H1 (cell line): ENCODE results near the gene RNF8.

ENCODE experiments used
- BCL11A ChIP-seq, 2 experiments: IDR thresholded peaks; one replicate each; pipeline ENCODE4 v1.6.1; 2011; ENCODE audit warnings: low read depth in 2 of 2, low read length in 2 of 2, mild to moderate bottlenecking in 2 of 2
- NANOG ChIP-seq: IDR thresholded peaks from 2 replicates; pipeline ENCODE4 v1.6.1; 2011; ENCODE audit warnings: low read length, low read depth, mild to moderate bottlenecking, inconsistent platforms; ENCODE audit not compliant: insufficient read depth, poor library complexity, severe bottlenecking
- POLR2A ChIP-seq, 2 experiments: IDR thresholded peaks; 1 replicate in 1 of 2; 2 replicates in 1 of 2; pipeline ENCODE4 v1.6.1; 2011; ENCODE audit warnings: low read depth in 2 of 2, low read length in 2 of 2, mild to moderate bottlenecking in 2 of 2; ENCODE audit errors: control extremely low read depth in 1 of 2
- POLR2AphosphoS5 ChIP-seq: IDR thresholded peaks from 2 replicates; pipeline ENCODE4 v1.6.1; 2011; ENCODE audit warnings: low read depth, low read length
- RFX5 ChIP-seq: IDR thresholded peaks from 2 replicates; pipeline ENCODE4 v1.6.1; 2011; ENCODE audit warnings: low read depth, low read length, improper control_type of control experiment, borderline replicate concordance
- RXRA ChIP-seq: IDR thresholded peaks from 2 replicates; pipeline ENCODE4 v1.6.1; 2011; ENCODE audit warnings: low read depth, mild to moderate bottlenecking, low read length, moderate library complexity; ENCODE audit not compliant: insufficient read depth
- SIN3A ChIP-seq, 2 experiments: IDR thresholded peaks in 1 of 2; conservative IDR thresholded peaks in 1 of 2; 2 replicates each; pipeline ENCODE4 v1.6.1; 2011 to 2012; ENCODE audit warnings: low read length in 2 of 2, improper control_type of control experiment in 1 of 2, low read depth in 1 of 2, mild to moderate bottlenecking in 1 of 2
- TAF1 ChIP-seq: IDR thresholded peaks from 2 replicates; pipeline ENCODE4 v1.6.1; 2011; ENCODE audit warnings: mild to moderate bottlenecking, low read depth, low read length
- TF ChIP-seq, protein P1 (sequence below), 3 experiments: IDR thresholded peaks; 1 replicate in 2 of 3; 2 replicates in 1 of 3; pipeline versions ENCODE4 v1.5.1 to v1.6.1; 2011; ENCODE audit warnings: low read length in 3 of 3, mild to moderate bottlenecking in 3 of 3, inconsistent platforms in 2 of 3, low read depth in 1 of 3, moderate library complexity in 1 of 3; ENCODE audit not compliant: insufficient read depth in 1 of 3; ENCODE audit errors: control extremely low read depth in 1 of 3

DNA sequence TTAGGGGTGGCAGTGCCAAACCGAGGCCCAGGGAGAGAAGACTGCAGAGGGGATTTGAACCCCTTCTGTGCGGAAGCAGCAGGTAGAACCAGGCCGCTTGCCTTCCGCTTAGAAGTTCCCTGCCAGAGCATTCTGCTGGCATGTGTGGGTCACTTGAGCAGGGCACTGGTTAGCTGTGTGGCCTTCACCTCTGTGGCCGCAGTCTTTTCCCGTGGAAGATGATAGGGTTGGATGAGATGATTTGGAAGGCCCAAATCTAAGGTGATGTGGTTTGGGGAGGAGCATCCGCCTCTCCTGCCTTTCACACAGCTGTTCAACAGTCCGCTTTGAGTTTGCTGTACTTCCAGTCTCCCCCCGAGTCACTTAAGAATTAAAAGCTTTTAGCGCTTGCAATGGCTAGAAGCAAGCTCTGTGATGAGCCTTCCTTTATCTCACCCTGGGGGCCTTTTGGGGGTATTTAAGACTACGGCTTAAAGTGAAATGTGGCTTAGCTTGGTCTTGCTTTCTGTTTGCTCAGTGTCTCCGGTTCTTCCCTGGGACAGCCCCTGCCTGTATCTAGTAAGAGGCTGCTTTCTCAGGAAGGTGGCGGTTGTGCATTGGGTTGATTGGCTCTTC is 80.0 kb downstream of the RNF8 start:
- no peak for TF ChIP-seq NANOG
- TF ChIP-seq RXRA, result no peak
- TF ChIP-seq, protein P1, sequence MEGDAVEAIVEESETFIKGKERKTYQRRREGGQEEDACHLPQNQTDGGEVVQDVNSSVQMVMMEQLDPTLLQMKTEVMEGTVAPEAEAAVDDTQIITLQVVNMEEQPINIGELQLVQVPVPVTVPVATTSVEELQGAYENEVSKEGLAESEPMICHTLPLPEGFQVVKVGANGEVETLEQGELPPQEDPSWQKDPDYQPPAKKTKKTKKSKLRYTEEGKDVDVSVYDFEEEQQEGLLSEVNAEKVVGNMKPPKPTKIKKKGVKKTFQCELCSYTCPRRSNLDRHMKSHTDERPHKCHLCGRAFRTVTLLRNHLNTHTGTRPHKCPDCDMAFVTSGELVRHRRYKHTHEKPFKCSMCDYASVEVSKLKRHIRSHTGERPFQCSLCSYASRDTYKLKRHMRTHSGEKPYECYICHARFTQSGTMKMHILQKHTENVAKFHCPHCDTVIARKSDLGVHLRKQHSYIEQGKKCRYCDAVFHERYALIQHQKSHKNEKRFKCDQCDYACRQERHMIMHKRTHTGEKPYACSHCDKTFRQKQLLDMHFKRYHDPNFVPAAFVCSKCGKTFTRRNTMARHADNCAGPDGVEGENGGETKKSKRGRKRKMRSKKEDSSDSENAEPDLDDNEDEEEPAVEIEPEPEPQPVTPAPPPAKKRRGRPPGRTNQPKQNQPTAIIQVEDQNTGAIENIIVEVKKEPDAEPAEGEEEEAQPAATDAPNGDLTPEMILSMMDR (IDR thresholded peaks at IDR 0.05; ENCODE audit: control extremely low read depth in 1 of 3, insufficient read depth in 1 of 3, low read depth in 1 of 3, low read length in 3 of 3), result no peak
- no peak for TF ChIP-seq RFX5
- no peak for TF ChIP-seq POLR2AphosphoS5
- no peak for TF ChIP-seq POLR2A (IDR thresholded peaks at IDR 0.05; ENCODE audit: control extremely low read depth in 1 of 2, low read depth in 2 of 2, low read length in 2 of 2)
- no peak for TF ChIP-seq BCL11A (IDR thresholded peaks at IDR 0.05; ENCODE audit: low read depth in 2 of 2, low read length in 2 of 2)
- no peak for TF ChIP-seq SIN3A (conservative IDR thresholded peaks at IDR 0.05 in 1 of 2, IDR thresholded peaks at IDR 0.05 in 1 of 2; ENCODE audit: low read depth in 1 of 2, low read length in 2 of 2)
- no peak for TF ChIP-seq TAF1
